ENCODE results near the gene TLE3. TPM values are rescaled to one million over a fixed set of nuclear protein-coding genes. Genes with fewer than 3 reads are reported as not detected.
"Not testable (repeated sequence)": the region's sequence is repeated elsewhere in the genome, so short reads cannot be mapped to it uniquely, and the experiment has no call there.

The TLE3 gene
- total RNA-seq, 4 donors from 2014 or later: 44.0 to 159 (median 78.8) TPM

GRCh38 chr15:70142072-70142321, 44.3 kb upstream of the TLE3 start:
- DNase-seq (ENCODE audit: low spot score) (no peak), ATAC-seq (ENCODE audit: low FRiP score) (no peak)
- no peak for TF ChIP-seq CTCF (IDR thresholded peaks at IDR 0.05)

DNA sequence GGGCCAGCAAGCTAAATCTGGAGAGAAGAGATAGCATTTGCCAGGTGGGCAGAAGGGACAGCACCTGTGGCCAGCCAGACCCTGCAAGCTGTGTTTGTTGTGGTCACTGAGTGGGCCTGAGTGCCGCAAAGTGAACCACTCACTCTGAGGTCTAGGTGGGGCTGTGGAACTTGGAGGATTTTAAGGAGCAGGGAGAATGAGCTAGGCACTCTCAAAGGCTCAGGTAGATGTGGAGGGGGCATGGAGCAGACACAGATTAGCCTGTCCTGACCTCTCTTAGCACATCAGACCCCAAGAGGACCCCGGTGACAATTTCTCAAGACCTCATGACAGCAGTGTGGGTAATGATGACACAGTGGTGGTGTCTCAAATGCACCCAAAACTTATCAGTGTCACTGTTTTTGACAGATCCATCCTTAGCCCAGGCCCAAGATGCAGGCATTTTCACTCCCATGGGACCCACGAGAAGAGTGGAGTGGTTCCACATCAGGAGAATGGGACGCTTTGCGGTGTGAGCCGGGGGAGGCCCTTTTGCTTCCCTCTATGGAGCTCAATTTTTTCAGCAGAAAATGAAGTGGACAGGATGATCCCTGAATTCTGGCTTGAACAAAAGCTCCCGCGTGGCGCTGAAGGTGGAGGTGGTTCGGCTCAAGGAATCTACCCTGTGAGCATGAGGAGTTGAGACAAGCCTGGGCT, 43.8 kb upstream of the TLE3 start:
- DNase-seq (ENCODE audit: low spot score): no peak
- ATAC-seq (ENCODE audit: low FRiP score): no peak
- TF ChIP-seq CTCF (IDR thresholded peaks at IDR 0.05): no peak

GRCh38 chr15:70140543-70141375, 43.0 kb upstream of the TLE3 start:
- TF ChIP-seq CTCF (IDR thresholded peaks at IDR 0.05): no peak
- ATAC-seq (ENCODE audit: low FRiP score) (peak; percentile 63), DNase-seq (ENCODE audit: low spot score) (no peak)

DNA sequence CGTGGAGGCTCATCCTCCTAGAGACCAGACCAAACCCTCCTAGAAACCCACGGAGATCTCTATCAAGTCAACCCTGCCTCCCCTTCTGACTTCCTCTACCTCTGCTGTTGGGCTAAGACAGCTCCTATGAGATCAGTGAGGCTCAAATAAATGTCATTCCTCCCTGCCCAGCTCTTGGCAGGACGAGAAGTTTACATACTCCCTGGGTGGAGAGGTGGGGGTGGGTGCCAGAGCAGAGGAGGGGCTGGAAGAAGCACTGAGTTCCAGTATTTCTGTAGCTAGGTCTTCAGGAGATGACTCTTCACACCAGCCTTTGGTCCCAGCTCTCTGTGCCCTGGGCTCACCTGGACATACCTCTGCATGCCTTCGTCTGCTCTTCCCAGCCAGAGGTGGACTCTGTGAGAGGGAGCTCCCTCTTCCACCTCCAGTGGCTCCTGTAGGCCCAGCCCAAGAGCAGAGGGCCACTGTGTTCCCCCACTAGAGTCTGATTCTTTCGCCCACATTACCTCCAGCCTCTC, 42.4 kb upstream of the TLE3 start:
- DNase-seq (ENCODE audit: low spot score) (no peak), ATAC-seq (ENCODE audit: low FRiP score) (no peak)
- TF ChIP-seq CTCF (IDR thresholded peaks at IDR 0.05): no peak

GRCh38 chr15:70137967-70138366, 40.2 kb upstream of the TLE3 start:
- no peak for ATAC-seq (ENCODE audit: low FRiP score)
- TF ChIP-seq CTCF (IDR thresholded peaks at IDR 0.05): no peak
- DNase-seq (ENCODE audit: low spot score): no peak

GRCh38 chr15:70137021-70137420, 39.3 kb upstream of the TLE3 start:
- not testable (repeated sequence) for ATAC-seq (ENCODE audit: low FRiP score)
- peak; percentile 18 for DNase-seq (ENCODE audit: low spot score)

DNA sequence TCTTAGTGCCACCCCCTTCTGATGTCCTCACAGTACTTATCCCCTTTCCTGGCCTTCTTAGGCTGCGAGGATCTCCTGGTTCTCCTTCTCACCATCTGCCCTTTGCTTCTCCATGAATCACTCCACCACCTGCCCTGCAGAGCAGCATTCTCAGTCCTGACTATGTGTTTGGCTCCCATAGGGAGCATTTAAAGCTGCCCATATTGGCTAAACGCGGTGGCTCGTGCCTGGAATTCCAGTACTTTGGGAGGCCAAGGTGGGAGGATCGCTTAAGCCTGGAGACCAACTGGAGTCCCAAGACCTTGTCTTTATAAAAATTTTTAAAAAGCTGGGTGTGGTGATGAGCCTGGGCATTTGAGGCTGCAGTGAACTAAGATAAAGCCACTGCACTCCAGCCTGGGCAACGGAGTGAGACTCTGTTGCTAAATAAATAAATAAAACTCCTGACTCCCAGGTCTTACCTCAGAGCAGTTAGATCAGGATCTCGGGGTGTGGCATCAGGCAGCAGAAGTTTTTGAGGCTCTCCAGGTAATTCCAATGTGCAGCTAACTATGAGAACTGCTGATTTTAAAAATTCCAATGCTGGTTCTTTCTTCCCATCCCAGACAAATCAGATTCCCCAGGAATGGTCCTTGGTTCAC, 36.2 kb upstream of the TLE3 start:
- ATAC-seq (ENCODE audit: low FRiP score): no peak
- no peak for TF ChIP-seq CTCF (IDR thresholded peaks at IDR 0.05)
- peak; percentile 3 for DNase-seq (ENCODE audit: low spot score)

Measured in omental fat pad (tissue), 4 donors.